ENCODE measurements around the gene IPPK.
A peak's percentile ranks its signal among the peaks of the same experiment; 100 is the strongest.

Gene IPPK

GRCh38 chr9:92608241-92608908, 61.6 kb downstream of the IPPK start:
- no peak overlapping the region for H3K4me3 ChIP-seq (ENCODE audit: low read length)
- DNase-seq (ENCODE audit: low read depth): no peak
- TF ChIP-seq, protein P1, sequence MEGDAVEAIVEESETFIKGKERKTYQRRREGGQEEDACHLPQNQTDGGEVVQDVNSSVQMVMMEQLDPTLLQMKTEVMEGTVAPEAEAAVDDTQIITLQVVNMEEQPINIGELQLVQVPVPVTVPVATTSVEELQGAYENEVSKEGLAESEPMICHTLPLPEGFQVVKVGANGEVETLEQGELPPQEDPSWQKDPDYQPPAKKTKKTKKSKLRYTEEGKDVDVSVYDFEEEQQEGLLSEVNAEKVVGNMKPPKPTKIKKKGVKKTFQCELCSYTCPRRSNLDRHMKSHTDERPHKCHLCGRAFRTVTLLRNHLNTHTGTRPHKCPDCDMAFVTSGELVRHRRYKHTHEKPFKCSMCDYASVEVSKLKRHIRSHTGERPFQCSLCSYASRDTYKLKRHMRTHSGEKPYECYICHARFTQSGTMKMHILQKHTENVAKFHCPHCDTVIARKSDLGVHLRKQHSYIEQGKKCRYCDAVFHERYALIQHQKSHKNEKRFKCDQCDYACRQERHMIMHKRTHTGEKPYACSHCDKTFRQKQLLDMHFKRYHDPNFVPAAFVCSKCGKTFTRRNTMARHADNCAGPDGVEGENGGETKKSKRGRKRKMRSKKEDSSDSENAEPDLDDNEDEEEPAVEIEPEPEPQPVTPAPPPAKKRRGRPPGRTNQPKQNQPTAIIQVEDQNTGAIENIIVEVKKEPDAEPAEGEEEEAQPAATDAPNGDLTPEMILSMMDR (IDR thresholded peaks at IDR 0.05; ENCODE audit: insufficient read depth, low read depth, low read length, missing control alignments): no peak

- no peak overlapping the region for H3K4me3 ChIP-seq (ENCODE audit: low read length)
- peak; percentile 28 for DNase-seq (ENCODE audit: low read depth)
- TF ChIP-seq, protein P1 (IDR thresholded peaks at IDR 0.05; ENCODE audit: insufficient read depth, low read depth, low read length, missing control alignments): no peak
These were observed 62.2 kb downstream of the IPPK start for GRCh38 chr9:92607773-92608172.

DNA sequence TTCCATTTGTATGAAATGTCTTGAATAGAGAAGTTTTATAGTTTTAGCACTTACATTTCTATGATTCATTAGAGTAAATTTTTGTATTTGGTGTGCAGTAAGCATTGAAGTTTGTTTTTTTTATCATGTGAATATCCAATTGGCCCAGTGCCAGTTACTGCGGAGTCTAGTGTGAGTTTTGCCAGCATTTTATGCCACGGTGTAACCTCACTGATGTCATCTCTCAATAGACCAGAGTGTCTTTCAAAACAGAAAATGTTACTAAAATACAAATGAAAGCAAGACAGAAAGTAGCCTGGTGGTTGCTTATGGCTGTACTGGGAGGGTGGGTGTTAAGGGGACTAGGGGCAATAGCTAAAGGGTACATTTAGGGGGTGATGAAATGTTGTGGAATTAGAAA, 62.8 kb downstream of the IPPK start:
- TF ChIP-seq, protein P1 (IDR thresholded peaks at IDR 0.05; ENCODE audit: insufficient read depth, low read depth, low read length, missing control alignments): no peak
- no peak overlapping the region for H3K4me3 ChIP-seq (ENCODE audit: low read length)
- DNase-seq (ENCODE audit: low read depth): peak; percentile 50

GRCh38 chr9:92605224-92605623, 64.7 kb downstream of the IPPK start:
- TF ChIP-seq, protein P1 (IDR thresholded peaks at IDR 0.05; ENCODE audit: insufficient read depth, low read depth, low read length, missing control alignments): no peak
- H3K4me3 ChIP-seq (ENCODE audit: low read length): no peak overlapping the region
- no peak for DNase-seq (ENCODE audit: low read depth)

- TF ChIP-seq, protein P1 (IDR thresholded peaks at IDR 0.05; ENCODE audit: insufficient read depth, low read depth, low read length, missing control alignments): no peak
- DNase-seq (ENCODE audit: low read depth): no peak
- H3K4me3 ChIP-seq (ENCODE audit: low read length): no peak overlapping the region
These were observed 65.9 kb downstream of the IPPK start for GRCh38 chr9:92603990-92604389.

DNA sequence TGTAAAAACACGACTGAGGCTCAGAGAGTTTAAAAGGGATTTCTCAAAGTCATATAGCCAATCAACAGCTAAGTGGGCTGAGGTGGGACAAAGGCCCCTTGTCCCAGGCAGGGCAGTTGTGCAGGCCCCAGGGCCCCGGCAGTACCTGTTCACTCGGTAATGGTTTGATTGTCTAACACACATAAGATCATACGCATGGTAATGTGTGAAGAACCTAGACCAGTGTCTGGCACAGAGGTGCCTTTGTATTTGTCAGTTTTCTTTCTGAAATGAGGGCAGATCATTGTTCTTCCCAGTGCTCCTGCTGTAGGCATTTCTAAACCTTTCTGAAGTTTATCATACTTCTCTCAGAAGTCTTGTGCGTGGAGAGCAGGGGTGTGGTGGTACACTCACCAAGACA, 66.8 kb downstream of the IPPK start:
- DNase-seq (ENCODE audit: low read depth): no peak
- no peak overlapping the region for H3K4me3 ChIP-seq (ENCODE audit: low read length)

More for the DNA sequence above, 66.8 kb downstream of the IPPK start:
- TF ChIP-seq, protein P1 (IDR thresholded peaks at IDR 0.05; ENCODE audit: insufficient read depth, low read depth, low read length, missing control alignments): no peak
